DMS79 treated with DMSO at 0.1 percent for 48 hours (cell line): Measurements from ENCODE around the gene ATRN.

ENCODE experiments used
- DNase-seq: peaks from one replicate; lab custom pipeline; 2025; lab: John Stamatoyannopoulos, UW

Gene ATRN

GRCh38 chr20:3677733-3678132 lies 206.9 kb downstream of the ATRN start:
- DNase-seq: no peak

- no peak for DNase-seq
Measured at GRCh38 chr20:3678198-3678597, 207.4 kb downstream of the ATRN start.

- no peak for DNase-seq
Measured at GRCh38 chr20:3678856-3679720, 208.3 kb downstream of the ATRN start.

GRCh38 chr20:3679749-3680700 lies 209.2 kb downstream of the ATRN start:
- DNase-seq: no peak

- no peak for DNase-seq
Measured at GRCh38 chr20:3680701-3681351, 210.0 kb downstream of the ATRN start.

- DNase-seq: no peak
Measured at GRCh38 chr20:3681352-3681930, 210.6 kb downstream of the ATRN start.

- no peak for DNase-seq
Measured at GRCh38 chr20:3681931-3682781, 211.3 kb downstream of the ATRN start, which contains the start of gene ADAM33. Gene ADAM33 (minus strand): TSS chr20:3682010. CDS start chr20:3682004, 6 bp downstream.

- DNase-seq: no peak
Measured at GRCh38 chr20:3685341-3685740, 214.5 kb downstream of the ATRN start.

- no peak for DNase-seq
Measured at GRCh38 chr20:3686421-3686820, 215.6 kb downstream of the ATRN start.

- peak; percentile 73 for DNase-seq
Measured at GRCh38 chr20:3686867-3687321, 216.1 kb downstream of the ATRN start.

- no peak for DNase-seq
Measured at GRCh38 chr20:3687655-3688054, 216.8 kb downstream of the ATRN start.

- DNase-seq: no peak
Measured at GRCh38 chr20:3689978-3690377, 219.2 kb downstream of the ATRN start.

- no peak for DNase-seq
Measured at GRCh38 chr20:3690413-3690812, 219.6 kb downstream of the ATRN start.

- DNase-seq: no peak
Measured at GRCh38 chr20:3691306-3691705, 220.5 kb downstream of the ATRN start.

GRCh38 chr20:3691897-3692296 lies 221.1 kb downstream of the ATRN start:
- DNase-seq: no peak

- DNase-seq: no peak
Measured at GRCh38 chr20:3692706-3693294, 222.0 kb downstream of the ATRN start.

GRCh38 chr20:3693376-3693775 lies 222.6 kb downstream of the ATRN start:
- no peak for DNase-seq

- no peak for DNase-seq
Measured at GRCh38 chr20:3694864-3695263, 224.0 kb downstream of the ATRN start.

GRCh38 chr20:3696200-3696599 lies 225.4 kb downstream of the ATRN start:
- DNase-seq: no peak
